ENCODE results near the gene TRERF1. TPM values are rescaled to one million over a fixed set of nuclear protein-coding genes. Genes with fewer than 3 reads are reported as not detected.
"Not testable (repeated sequence)": the region's sequence is repeated elsewhere in the genome, so short reads cannot be mapped to it uniquely, and the experiment has no call there.

TRERF1 gene
- total RNA-seq, 1 donor from 2014 or later = 1.5 TPM

- ATAC-seq (ENCODE audit: poor library complexity) (no peak), DNase-seq (no peak)
- intact Hi-C loops (cut with DNase I) = no loop called here
Measured at GRCh38 chr6:42228305-42228704, 223.4 kb downstream of the TRERF1 start.

DNA sequence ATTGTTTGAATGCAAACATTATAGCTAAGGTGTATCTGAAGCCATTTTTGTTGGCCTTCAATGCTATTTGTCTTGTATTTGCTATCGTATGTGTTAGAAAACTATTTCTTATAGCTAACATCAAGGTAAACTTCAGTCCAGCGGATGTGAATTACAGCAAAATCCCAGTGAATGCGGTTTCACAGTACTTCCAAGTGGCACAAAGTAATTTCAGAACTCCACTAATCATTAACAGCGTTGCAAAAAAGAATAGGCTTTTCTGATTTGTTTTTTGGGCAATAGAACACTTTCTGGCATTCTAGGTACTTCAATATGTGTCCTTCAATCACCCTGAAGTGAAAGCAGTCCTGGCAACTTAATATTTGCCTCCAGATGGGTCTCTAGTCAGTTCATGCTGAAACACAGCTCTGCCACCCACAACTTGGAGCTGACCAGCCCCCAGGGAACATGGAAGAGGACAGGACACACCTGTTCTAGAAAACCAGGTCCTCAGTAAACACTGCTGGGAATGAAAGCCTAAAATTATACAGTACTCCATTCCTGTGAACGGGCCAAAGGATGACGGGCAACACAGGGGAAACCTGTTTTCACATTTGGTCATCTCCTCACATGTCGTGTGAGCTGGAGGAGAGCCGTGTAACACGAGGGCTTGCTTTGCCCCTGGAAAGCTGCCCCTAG lies 224.4 kb downstream of the TRERF1 start:
- ATAC-seq (ENCODE audit: poor library complexity) (no peak), DNase-seq (no peak)
- intact Hi-C loops (cut with DNase I) = no loop called here

DNA sequence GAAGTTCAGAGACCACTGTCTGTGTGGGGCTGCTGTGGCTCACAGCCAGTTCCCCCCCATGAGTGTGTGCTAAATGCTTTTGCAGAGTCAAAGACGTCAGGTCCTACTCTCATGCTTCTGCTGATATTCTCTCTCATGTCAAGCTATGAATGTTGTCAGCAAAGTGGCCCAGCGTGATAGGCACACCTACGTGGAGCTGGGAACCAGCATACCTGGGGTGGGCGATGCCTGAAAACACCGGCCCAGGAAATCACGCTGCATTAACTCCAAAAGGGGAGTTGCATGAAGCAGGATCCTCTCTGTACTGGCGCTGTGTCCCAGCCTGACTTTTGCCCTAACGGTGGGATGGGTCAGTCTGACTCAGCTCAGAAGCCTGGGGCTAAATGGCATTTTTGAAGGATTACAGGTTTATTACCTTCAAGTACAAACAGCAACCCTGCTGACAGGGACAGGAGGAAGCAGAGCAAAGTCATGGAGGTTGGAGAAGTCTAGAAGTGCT lies 225.0 kb downstream of the TRERF1 start:
- intact Hi-C loops (cut with DNase I) = no loop called here
- ATAC-seq (ENCODE audit: poor library complexity) (no peak), DNase-seq (no peak)

DNA sequence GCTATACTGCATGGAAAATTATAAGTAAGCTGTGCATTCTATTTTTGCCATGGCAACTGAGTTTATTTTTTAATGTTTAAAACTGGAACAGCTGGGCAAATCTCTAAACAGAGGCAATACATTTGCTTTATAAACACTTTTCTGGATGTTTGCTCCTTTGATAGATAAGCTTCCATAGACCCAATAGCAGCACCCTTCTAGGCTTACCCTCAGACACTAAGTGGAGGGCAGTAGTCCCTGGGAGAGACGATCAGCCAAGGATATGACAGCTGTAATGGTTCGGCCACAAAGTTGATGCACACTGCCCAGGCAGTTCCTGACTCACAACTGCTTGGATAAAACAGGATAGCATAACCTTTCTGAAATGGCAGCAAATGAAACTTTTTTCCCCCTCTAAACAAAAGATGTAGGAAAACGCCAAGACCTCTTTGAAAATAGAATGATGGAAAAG lies 225.5 kb downstream of the TRERF1 start:
- intact Hi-C loops (cut with DNase I) = no loop called here
- ATAC-seq (ENCODE audit: poor library complexity) = no peak

DNA sequence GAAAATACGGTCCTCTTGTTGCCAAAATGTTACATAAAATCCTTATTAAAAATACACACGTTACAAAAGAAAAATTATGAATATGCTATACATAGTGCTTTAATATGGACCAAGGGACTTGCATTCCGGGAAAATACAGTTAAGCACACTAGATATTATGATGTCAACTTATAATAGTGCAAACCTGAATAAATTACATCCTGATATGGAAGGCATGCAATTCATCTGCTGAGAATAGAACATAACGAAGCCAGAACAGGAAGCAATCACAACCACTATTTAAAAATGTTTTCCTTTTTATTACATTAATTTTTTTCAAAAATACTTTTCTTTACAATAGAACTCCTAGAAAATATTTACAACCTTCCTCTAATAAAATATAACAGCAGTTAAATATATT lies 226.3 kb downstream of the TRERF1 start:
- no peak for DNase-seq
- intact Hi-C loops (cut with DNase I) = no loop called here
- no peak for ATAC-seq (ENCODE audit: poor library complexity)

More for the DNA sequence above, 225.5 kb downstream of the TRERF1 start:
- no peak for DNase-seq

DNA sequence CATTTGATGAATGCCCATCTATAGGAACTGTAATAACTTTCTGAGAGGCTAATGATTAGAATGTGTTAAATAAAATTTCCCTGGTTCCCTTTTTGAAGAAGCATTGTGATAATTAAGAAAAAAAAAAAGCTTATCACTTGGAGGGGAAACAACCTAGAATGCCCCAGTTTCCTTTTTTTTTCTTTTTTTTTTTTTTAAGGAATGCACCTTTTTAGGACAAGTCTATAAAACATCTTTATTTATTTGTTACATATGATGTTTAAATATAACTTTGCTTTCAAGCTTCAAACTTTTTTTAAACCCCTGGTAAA lies 226.7 kb downstream of the TRERF1 start:
- DNase-seq = no peak
- ATAC-seq (ENCODE audit: poor library complexity) = no peak
- intact Hi-C loops (cut with DNase I) = no loop called here

DNA sequence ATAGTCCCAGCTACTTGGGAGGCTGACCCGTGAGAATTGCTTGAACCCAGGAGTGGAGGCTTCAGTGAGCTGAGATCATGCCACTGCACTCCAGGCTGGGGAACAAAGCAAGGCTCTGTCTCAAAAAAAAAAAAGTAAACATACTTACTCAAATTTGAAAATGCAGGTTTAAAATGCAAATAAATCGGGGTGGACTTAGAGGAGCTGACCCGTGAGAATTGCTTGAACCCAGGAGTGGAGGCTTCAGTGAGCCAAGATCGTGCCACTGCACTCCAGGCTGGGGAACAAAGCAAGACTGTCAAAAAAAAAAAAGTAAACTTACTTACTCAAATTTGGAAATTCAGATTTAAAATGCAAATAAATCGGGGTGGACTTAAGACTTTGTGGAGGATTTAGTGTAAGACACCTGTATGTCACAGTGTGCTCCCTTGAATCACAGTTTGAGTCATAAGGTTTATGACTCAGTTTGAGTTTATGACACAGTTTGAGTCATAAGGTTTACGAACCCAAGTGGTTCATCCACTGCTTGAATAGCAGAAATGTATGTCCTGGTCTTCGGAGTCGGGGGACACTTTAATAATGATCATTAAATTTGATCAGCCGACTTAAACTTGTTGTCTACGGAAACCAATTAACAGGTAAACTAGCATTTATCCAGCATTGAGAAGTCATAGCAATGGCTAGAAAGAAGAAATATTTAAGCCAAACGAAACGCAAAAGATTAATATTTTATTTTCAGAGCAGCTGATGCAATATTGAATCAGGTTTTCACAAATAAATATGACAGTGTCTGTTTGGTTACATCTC lies 227.3 kb downstream of the TRERF1 start:
- no peak for DNase-seq
- no peak for ATAC-seq (ENCODE audit: poor library complexity)
- intact Hi-C loops (cut with DNase I) = no loop called here

- ATAC-seq (ENCODE audit: poor library complexity) = no peak
- DNase-seq = no peak
- intact Hi-C loops (cut with DNase I) = no loop called here
Measured at GRCh38 chr6:42222448-42222847, 229.3 kb downstream of the TRERF1 start.

DNA sequence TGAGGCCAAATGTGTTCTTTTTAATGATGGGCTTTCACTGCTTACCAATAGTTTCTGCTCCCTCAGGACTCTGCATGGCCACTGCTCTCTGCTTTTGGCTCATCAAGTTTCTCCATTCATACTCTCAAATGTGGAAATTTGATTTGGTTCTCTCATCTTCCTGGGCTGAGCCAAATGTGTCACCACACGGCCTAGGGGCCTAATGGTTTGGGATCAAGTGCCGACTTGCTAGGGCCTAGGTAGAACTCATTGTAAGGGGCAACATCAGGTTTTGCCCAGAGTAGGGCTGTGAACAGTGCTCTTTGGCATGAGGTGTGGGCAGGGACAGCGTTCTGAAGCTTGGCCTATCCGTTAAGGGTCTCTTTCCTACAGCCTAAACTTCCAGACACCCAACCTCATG lies 230.2 kb downstream of the TRERF1 start:
- ATAC-seq (ENCODE audit: poor library complexity) (no peak), DNase-seq (no peak)
- intact Hi-C loops (cut with DNase I) = no loop called here

- no peak for DNase-seq
- intact Hi-C loops (cut with DNase I) = no loop called here
- no peak for ATAC-seq (ENCODE audit: poor library complexity)
Measured at GRCh38 chr6:42220807-42221206, 230.9 kb downstream of the TRERF1 start.

DNA sequence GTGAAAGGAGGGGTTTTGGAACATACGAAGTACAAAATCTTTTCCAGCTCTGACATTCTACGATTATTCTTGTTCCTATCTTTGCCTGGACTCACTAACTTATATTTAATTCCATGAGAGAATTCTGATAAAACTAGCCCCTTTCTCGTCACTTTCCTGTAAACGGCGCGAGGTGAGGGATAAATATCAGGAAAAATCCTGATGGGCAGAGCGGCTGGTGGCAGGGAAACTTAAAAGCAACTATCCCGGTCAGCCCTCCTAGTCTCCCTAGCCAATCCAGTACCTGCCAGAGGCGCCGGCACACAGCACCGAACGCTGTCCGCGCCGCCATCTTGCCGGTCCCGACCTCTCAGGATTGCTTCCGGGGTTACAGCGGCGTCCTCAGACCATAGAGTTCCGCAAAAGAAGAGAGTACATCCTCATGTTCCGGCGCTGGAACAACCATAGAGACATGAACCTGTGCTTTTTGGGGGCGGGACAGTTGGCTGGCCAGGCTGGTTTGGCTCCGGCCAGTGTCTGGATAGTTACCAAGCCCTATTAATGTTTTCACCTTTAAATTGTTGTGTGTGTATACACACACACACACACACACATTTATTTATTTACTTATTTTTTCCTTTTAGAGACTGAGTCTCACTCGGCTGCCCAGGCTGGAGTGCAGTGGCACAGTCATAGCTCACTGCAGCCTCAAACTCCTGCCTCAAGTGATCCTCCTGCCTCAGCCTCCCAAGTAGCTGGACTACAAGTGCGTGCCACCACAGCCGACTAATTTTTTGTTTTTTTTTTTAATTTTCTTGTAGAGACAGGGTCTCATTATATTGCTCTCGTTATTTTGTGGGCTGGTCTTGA lies 234.0 kb downstream of the TRERF1 start, which contains the start of gene MRPS10:
TSS of gene MRPS10 (minus strand) at position 343 of the 849 bp plus-strand sequence. CDS start at position 331, 12 bp downstream.
- peak; percentile 95 for DNase-seq
- ATAC-seq (ENCODE audit: poor library complexity) = peak; percentile 100
- intact Hi-C loops (cut with DNase I) = no loop called here

GRCh38 chr6:42217157-42217518 lies 234.6 kb downstream of the TRERF1 start:
- DNase-seq = no peak
- ATAC-seq (ENCODE audit: poor library complexity) = no peak
- intact Hi-C loops (cut with DNase I) = no loop called here

GRCh38 chr6:42216495-42216894 lies 235.2 kb downstream of the TRERF1 start:
- intact Hi-C loops (cut with DNase I); ATAC-seq (ENCODE audit: poor library complexity); DNase-seq: not testable (repeated sequence)

DNA sequence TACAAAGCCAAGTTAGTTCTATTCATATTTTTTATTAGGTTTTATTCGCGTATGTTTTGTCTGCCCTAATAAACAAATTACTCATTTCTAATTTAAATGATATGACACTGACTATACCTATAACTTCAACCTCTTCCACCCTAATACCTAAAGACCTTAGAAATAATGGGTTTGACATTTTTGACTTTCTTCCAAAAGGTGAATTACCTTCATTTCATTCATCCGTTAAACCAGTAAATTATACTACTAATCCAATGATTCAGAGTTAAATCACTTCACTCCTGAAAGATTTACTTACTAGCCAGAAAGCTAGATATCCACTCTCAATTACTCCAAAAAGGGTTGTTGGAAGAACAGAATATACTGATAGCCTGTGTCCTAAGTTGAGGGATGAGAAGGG lies 239.3 kb downstream of the TRERF1 start:
- intact Hi-C loops (cut with DNase I) = no loop called here
- DNase-seq (no peak), ATAC-seq (ENCODE audit: poor library complexity) (no peak)

DNA sequence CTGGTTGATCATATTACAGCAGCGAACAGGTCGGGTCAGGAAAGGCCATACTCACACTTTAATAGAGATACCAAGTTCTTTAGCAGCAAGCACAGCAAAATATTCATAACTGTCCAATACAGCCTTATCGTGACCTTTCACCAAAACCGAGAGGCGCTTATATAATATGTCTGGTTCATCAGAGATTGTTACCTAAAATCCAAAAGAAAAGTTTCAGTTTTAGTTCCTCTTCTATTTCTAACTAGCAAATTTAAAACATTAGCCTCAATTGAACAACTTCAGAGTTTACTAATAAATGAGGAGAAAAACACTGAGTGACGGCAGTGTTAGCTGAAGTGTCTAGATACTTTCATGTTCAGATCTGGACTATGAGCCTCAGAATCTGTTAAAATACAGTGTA lies 240.0 kb downstream of the TRERF1 start:
- no peak for ATAC-seq (ENCODE audit: poor library complexity)
- DNase-seq = no peak
- intact Hi-C loops (cut with DNase I) = no loop called here

DNA sequence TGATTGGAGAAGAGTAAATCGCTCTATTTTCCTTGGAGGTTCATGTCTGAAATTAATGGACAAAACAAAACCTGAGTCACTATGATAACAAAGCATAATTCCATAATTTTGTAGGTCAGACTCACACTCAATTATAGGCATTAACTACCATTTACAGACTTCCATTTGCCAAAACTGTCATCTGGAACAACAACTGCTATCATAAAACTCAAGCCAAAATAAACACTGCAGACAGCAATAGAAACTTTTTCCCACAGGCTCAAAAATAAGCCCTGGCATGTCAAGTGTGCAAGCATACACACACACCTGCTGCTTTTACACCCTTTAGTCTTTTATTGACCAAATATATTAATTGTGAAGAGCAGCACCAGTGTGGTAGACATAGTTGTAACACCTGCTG lies 241.2 kb downstream of the TRERF1 start:
- intact Hi-C loops (cut with DNase I) = no loop called here
- no peak for ATAC-seq (ENCODE audit: poor library complexity)

GRCh38 chr6:42207559-42207958 lies 244.2 kb downstream of the TRERF1 start:
- ATAC-seq (ENCODE audit: poor library complexity); intact Hi-C loops (cut with DNase I): not testable (repeated sequence)

More for the DNA sequence above, 241.2 kb downstream of the TRERF1 start:
- no peak for DNase-seq

GRCh38 chr6:42204768-42205282 lies 246.9 kb downstream of the TRERF1 start:
- no peak for DNase-seq
- no peak for ATAC-seq (ENCODE audit: poor library complexity)
- intact Hi-C loops (cut with DNase I) = no loop called here

More at GRCh38 chr6:42207559-42207958, 244.2 kb downstream of the TRERF1 start:
- DNase-seq = not testable (repeated sequence)

DNA sequence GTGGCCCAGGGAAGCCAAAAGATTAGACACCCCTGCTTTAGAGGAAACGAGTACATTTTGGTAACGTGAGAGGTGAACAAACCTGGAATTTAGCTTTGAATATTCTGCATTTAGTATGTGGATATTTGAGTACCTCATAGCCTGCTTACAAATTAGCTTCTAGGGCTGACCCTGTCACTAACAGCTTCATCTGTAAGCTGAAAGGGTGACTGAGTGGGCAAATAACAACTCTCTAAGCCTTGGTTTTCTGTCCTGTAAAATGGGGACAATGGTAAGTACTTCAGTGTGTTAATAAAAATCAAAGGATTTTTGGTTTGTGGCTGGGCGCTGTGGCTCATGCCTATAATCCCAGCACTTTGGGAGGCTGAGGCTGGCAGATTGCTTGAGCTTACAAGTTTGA lies 248.5 kb downstream of the TRERF1 start:
- ATAC-seq (ENCODE audit: poor library complexity) (no peak), DNase-seq (no peak)
- intact Hi-C loops (cut with DNase I) = no loop called here

Data from Right ventricle myocardium superior (tissue), 1 donor.